Measurements from ENCODE around the gene DCTPP1.

DCTPP1 gene

DNA sequence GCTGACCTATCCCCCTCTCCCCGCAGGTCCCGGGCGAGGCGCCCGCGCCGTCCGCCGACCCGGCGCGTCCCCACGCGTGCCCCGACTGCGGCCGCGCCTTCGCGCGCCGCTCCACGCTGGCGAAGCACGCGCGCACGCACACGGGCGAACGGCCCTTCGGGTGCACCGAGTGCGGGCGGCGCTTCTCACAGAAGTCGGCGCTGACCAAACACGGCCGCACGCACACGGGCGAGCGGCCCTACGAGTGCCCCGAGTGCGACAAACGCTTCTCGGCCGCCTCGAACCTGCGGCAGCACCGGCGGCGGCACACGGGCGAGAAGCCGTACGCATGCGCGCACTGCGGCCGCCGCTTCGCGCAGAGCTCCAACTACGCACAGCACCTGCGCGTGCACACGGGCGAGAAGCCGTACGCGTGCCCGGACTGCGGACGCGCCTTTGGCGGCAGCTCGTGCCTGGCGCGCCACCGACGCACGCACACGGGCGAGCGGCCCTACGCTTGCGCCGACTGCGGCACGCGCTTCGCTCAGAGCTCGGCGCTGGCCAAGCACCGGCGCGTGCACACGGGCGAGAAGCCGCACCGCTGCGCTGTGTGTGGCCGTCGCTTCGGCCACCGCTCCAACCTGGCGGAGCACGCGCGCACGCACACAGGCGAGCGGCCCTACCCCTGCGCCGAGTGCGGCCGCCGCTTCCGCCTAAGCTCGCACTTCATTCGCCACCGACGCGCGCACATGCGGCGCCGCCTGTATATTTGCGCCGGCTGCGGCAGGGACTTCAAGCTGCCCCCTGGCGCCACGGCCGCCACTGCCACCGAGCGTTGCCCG, 12.1 kb downstream of the DCTPP1 start:
- Histone ChIP-seq H3K9me3 (ENCODE audit: insufficient read depth, low read depth, low read length) (no peaks in the 10 kb centered on the region), H3K4me3 (ENCODE audit: low read length, poor library complexity, severe bottlenecking) (no peak overlapping the region), H4K20me1 (ENCODE audit: insufficient read depth, low read length, poor library complexity, severe bottlenecking) (peaks cover 16% of the 10 kb centered on the region), H2AFZ (ENCODE audit: low read length) (no peak overlapping the region), H3K4me2 (ENCODE audit: low read depth, low read length, poor library complexity, severe bottlenecking) (no peak overlapping the region), H3K27me3 (ENCODE audit: insufficient read depth, low read length, poor library complexity, severe bottlenecking) (no peaks in the 10 kb centered on the region), H3F3A (ENCODE audit: low read depth) (peaks cover 4% of the 10 kb centered on the region; the same call in 1 of the 2 replicates), H3K36me3 (ENCODE audit: insufficient read depth, low read length) (peaks cover 43% of the 10 kb centered on the region; the same call in 1 of the 2 replicates), H3K4me1 (ENCODE audit: insufficient read depth, low read length, poor library complexity, severe bottlenecking) (peaks cover 5% of the 10 kb centered on the region), H3K9ac (ENCODE audit: low read depth, low read length, poor library complexity, severe bottlenecking) (no peak overlapping the region), H3K79me2 (ENCODE audit: insufficient read depth, low read length) (peaks cover 26% of the 10 kb centered on the region), H3K9me2 (replicated peaks; ENCODE audit: low read depth, low read length) (no peaks in the 10 kb centered on the region)
- TF ChIP-seq, protein P1, sequence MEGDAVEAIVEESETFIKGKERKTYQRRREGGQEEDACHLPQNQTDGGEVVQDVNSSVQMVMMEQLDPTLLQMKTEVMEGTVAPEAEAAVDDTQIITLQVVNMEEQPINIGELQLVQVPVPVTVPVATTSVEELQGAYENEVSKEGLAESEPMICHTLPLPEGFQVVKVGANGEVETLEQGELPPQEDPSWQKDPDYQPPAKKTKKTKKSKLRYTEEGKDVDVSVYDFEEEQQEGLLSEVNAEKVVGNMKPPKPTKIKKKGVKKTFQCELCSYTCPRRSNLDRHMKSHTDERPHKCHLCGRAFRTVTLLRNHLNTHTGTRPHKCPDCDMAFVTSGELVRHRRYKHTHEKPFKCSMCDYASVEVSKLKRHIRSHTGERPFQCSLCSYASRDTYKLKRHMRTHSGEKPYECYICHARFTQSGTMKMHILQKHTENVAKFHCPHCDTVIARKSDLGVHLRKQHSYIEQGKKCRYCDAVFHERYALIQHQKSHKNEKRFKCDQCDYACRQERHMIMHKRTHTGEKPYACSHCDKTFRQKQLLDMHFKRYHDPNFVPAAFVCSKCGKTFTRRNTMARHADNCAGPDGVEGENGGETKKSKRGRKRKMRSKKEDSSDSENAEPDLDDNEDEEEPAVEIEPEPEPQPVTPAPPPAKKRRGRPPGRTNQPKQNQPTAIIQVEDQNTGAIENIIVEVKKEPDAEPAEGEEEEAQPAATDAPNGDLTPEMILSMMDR (conservative IDR thresholded peaks at IDR 0.05; ENCODE audit: low read length): no peak
- TF ChIP-seq EZH2phosphoT487 (IDR thresholded peaks at IDR 0.05; ENCODE audit: borderline replicate concordance): no peak

DNA sequence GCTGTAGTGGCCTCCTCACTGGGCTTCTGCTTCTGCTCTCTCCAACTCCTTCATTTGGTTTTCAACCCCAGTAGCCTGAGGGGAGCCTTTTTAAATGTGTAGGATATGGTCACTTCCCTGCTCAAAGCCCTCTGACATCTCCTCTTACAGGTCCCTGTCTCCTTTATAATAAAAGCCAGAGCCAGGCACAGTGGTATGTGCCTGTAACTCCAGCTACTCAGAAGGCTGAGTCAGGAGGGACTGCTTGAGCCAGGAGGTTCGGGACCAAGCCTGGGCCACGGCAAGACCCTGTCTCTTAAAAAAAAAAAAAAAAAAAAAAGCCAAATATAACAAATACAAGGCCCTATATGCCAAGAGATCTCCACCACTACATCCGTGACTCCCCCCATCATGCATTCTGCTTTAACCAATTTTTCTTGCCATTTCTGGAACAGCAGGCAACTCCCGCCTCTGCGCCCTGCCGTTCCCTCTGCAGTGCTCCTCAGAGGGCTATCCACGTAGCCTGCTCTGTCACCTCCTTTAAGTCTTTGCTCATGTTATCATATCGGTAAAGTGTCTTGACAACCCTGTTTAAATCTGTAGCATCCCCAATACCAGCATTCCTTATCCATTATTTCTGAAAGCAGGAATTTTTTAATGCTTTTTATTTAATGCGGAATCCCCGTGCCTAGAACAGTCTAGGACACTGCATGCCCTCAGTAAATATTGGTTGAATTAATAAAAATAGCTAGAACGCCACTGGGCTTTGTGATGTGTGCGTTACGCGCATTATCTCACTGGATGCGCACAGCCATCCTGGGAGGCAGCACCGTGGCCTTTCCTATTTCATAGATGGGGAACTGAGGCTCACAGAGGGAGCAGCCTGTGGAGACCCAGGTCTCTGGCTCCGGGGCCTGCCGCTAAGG, 13.0 kb downstream of the DCTPP1 start:
- Histone ChIP-seq H3K9me3 (ENCODE audit: insufficient read depth, low read depth, low read length) (no peaks in the 10 kb centered on the region), H3K4me2 (ENCODE audit: low read depth, low read length, poor library complexity, severe bottlenecking) (no peak overlapping the region), H3K9me2 (replicated peaks; ENCODE audit: low read depth, low read length) (no peaks in the 10 kb centered on the region), H3K27me3 (ENCODE audit: insufficient read depth, low read length, poor library complexity, severe bottlenecking) (no peaks in the 10 kb centered on the region), H3K36me3 (ENCODE audit: insufficient read depth, low read length) (peaks cover 36% of the 10 kb centered on the region; the same call in 1 of the 2 replicates), H4K20me1 (ENCODE audit: insufficient read depth, low read length, poor library complexity, severe bottlenecking) (peaks cover 24% of the 10 kb centered on the region), H3K9ac (ENCODE audit: low read depth, low read length, poor library complexity, severe bottlenecking) (no peak overlapping the region), H3K4me3 (ENCODE audit: low read length, poor library complexity, severe bottlenecking) (no peak overlapping the region), H3K79me2 (ENCODE audit: insufficient read depth, low read length) (peaks cover 34% of the 10 kb centered on the region), H3K4me1 (ENCODE audit: insufficient read depth, low read length, poor library complexity, severe bottlenecking) (peaks cover 14% of the 10 kb centered on the region), H3F3A (ENCODE audit: low read depth) (peaks cover 4% of the 10 kb centered on the region; the same call in 1 of the 2 replicates), H2AFZ (ENCODE audit: low read length) (no peak overlapping the region)
- TF ChIP-seq EZH2phosphoT487 (IDR thresholded peaks at IDR 0.05; ENCODE audit: borderline replicate concordance): no peak
- TF ChIP-seq, protein P1 (conservative IDR thresholded peaks at IDR 0.05; ENCODE audit: low read length): no peak

DNA sequence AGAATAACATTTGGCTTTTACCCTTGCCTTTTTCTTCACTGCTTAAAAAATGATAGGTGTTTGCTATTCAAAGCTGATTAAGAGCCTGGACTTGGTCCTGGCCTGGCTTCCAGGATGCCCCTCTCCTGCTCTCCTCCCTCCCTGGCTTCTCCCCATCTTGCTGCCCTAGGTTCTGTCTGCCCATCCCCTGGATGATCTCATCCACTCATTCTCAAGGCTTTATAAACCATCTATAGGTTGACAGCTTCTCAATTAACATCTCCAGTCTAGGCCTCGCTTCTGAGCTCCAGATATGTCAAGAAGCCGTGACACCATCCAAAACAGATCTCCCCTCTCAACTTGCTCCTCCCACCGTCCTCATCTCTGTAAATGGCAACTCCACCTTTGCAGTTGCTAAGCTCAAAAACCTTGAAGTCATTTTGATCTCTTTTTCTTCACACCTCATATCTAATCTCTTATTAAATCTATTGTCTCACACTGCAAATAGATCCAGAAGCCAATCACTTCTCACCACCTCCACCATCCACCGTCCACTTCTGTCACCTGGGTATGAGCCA, 13.7 kb downstream of the DCTPP1 start:
- no peaks in the 10 kb centered on the region for H3K9me2 ChIP-seq (replicated peaks; ENCODE audit: low read depth, low read length)
- H3K27me3 ChIP-seq (ENCODE audit: insufficient read depth, low read length, poor library complexity, severe bottlenecking): no peaks in the 10 kb centered on the region
- H3K4me3 ChIP-seq (ENCODE audit: low read length, poor library complexity, severe bottlenecking): no peak overlapping the region
- no peaks in the 10 kb centered on the region for H3K9me3 ChIP-seq (ENCODE audit: insufficient read depth, low read depth, low read length)
- peaks cover 24% of the 10 kb centered on the region for H4K20me1 ChIP-seq (ENCODE audit: insufficient read depth, low read length, poor library complexity, severe bottlenecking)
- H2AFZ ChIP-seq (ENCODE audit: low read length): no peak overlapping the region
- H3K4me2 ChIP-seq (ENCODE audit: low read depth, low read length, poor library complexity, severe bottlenecking): no peak overlapping the region
- H3K9ac ChIP-seq (ENCODE audit: low read depth, low read length, poor library complexity, severe bottlenecking): no peak overlapping the region
- peaks cover 19% of the 10 kb centered on the region for H3K4me1 ChIP-seq (ENCODE audit: insufficient read depth, low read length, poor library complexity, severe bottlenecking)
- H3K79me2 ChIP-seq (ENCODE audit: insufficient read depth, low read length): peaks cover 40% of the 10 kb centered on the region
- peaks cover 4% of the 10 kb centered on the region; the same call in 1 of the 2 replicates for H3F3A ChIP-seq (ENCODE audit: low read depth)
- H3K36me3 ChIP-seq (ENCODE audit: insufficient read depth, low read length): peaks cover 31% of the 10 kb centered on the region; the same call in 1 of the 2 replicates
- TF ChIP-seq, protein P1 (conservative IDR thresholded peaks at IDR 0.05; ENCODE audit: low read length): no peak
- no peak for TF ChIP-seq EZH2phosphoT487 (IDR thresholded peaks at IDR 0.05; ENCODE audit: borderline replicate concordance)
